Measurements from ENCODE around the gene SMAD9. TPM values are rescaled to one million over a fixed set of nuclear protein-coding genes. Genes with fewer than 3 reads are reported as not detected.

Gene SMAD9
- total and polyA plus RNA-seq, 2 donors (not counting 1 experiment from before 2014, with no cell fraction given): 3.5 to 4.8 TPM

GRCh38 chr13:36910545-36910944 lies 9.5 kb downstream of the SMAD9 start:
- Histone ChIP-seq H4K20me1 (ENCODE audit: control insufficient read depth, extremely low read depth, insufficient read depth, low read length) (no peaks in the 10 kb centered on the region), H3K36me3 (ENCODE audit: control insufficient read depth, insufficient read depth, low read length) (no peaks in the 10 kb centered on the region), H3K27me3 (ENCODE audit: control insufficient read depth, insufficient read depth, low read length) (no peaks in the 10 kb centered on the region), H3K4me1 (ENCODE audit: control insufficient read depth, extremely low read depth, insufficient read depth, low read length) (no peaks in the 10 kb centered on the region), H3K9ac (ENCODE audit: insufficient read depth, low read length) (no peak overlapping the region), H3K9me3 (ENCODE audit: control insufficient read depth, insufficient read depth, low read depth, low read length) (no peaks in the 10 kb centered on the region), H2AFZ (ENCODE audit: low read length) (no peak overlapping the region), H3K27ac (ENCODE audit: insufficient read depth, low read length) (no peak overlapping the region), H3K4me3 (replicated peaks in 1 of 4; ENCODE audit: control extremely low read depth in 1 of 4, insufficient read depth in 1 of 4, low read depth in 3 of 4, low read length in 4 of 4) (no peak overlapping the region), H3K4me2 (ENCODE audit: extremely low read depth, insufficient read depth, low read length) (no peak overlapping the region), H3K79me2 (ENCODE audit: control insufficient read depth, insufficient read depth, low read length) (no peaks in the 10 kb centered on the region)
- no peak for TF ChIP-seq EZH2 (IDR thresholded peaks at IDR 0.05; ENCODE audit: low read length, missing control alignments)
- no peak for TF ChIP-seq CTCF (conservative IDR thresholded peaks at IDR 0.05 in 1 of 2, IDR thresholded peaks at IDR 0.05 in 1 of 2; ENCODE audit: low read depth in 1 of 2, low read length in 2 of 2)
- DNase-seq (ENCODE audit: low read depth in 2 of 2): no peak

DNA sequence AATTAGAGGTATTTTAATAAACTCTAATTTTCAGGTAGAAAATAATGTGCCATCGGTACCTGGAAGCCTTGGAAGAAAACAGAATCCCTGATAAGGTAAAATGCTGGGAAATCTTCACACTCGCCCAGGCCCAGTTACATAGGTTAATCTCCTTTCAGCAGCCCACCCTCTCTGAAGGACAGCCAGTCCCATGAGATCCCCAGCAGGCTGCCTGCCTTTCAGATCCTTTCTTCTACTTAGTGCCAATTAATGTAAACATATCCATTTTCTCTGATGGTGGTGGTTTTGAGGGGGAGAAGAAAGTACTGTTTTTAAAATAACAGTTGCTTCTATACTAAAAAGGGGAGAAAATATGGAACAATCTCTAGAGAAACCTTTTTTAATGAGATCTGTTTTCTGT lies 12.2 kb downstream of the SMAD9 start:
- TF ChIP-seq EZH2 (IDR thresholded peaks at IDR 0.05; ENCODE audit: low read length, missing control alignments) (no peak), CTCF (conservative IDR thresholded peaks at IDR 0.05 in 1 of 2, IDR thresholded peaks at IDR 0.05 in 1 of 2; ENCODE audit: low read depth in 1 of 2, low read length in 2 of 2) (no peak)
- Histone ChIP-seq H3K4me1 (ENCODE audit: control insufficient read depth, extremely low read depth, insufficient read depth, low read length) (no peaks in the 10 kb centered on the region), H4K20me1 (ENCODE audit: control insufficient read depth, extremely low read depth, insufficient read depth, low read length) (no peaks in the 10 kb centered on the region), H2AFZ (ENCODE audit: low read length) (no peak overlapping the region), H3K36me3 (ENCODE audit: control insufficient read depth, insufficient read depth, low read length) (no peaks in the 10 kb centered on the region), H3K27ac (ENCODE audit: insufficient read depth, low read length) (no peak overlapping the region), H3K79me2 (ENCODE audit: control insufficient read depth, insufficient read depth, low read length) (no peaks in the 10 kb centered on the region), H3K9me3 (ENCODE audit: control insufficient read depth, insufficient read depth, low read depth, low read length) (no peaks in the 10 kb centered on the region), H3K27me3 (ENCODE audit: control insufficient read depth, insufficient read depth, low read length) (no peaks in the 10 kb centered on the region), H3K4me3 (replicated peaks in 1 of 4; ENCODE audit: control extremely low read depth in 1 of 4, insufficient read depth in 1 of 4, low read depth in 3 of 4, low read length in 4 of 4) (no peak overlapping the region), H3K9ac (ENCODE audit: insufficient read depth, low read length) (no peak overlapping the region), H3K4me2 (ENCODE audit: extremely low read depth, insufficient read depth, low read length) (no peak overlapping the region)
- DNase-seq (ENCODE audit: low read depth in 2 of 2): no peak

DNA sequence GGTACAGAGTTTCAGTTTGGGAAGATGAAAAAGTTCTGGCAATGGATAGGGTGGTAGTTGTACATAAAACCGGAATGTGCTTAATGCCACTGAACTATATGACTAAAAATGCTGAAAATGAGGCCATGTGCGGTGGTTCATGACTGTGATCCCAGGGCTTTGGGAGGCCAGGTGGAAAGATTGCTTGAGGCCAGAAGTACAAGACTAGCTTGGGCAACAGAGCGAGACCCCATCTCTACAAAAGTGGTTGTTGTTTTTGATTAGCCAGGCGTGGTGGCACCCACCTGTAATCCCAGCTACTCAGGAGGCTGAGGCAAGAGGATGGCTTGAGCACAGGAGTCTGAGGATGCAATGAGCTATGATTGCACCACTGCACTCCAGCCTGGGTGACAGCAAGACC lies 12.8 kb downstream of the SMAD9 start:
- Histone ChIP-seq H3K9me3 (ENCODE audit: control insufficient read depth, insufficient read depth, low read depth, low read length) (no peaks in the 10 kb centered on the region), H3K9ac (ENCODE audit: insufficient read depth, low read length) (no peak overlapping the region), H3K4me2 (ENCODE audit: extremely low read depth, insufficient read depth, low read length) (no peak overlapping the region), H3K4me3 (replicated peaks in 1 of 4; ENCODE audit: control extremely low read depth in 1 of 4, insufficient read depth in 1 of 4, low read depth in 3 of 4, low read length in 4 of 4) (no peak overlapping the region), H2AFZ (ENCODE audit: low read length) (no peak overlapping the region), H4K20me1 (ENCODE audit: control insufficient read depth, extremely low read depth, insufficient read depth, low read length) (no peaks in the 10 kb centered on the region), H3K4me1 (ENCODE audit: control insufficient read depth, extremely low read depth, insufficient read depth, low read length) (no peaks in the 10 kb centered on the region), H3K27ac (ENCODE audit: insufficient read depth, low read length) (no peak overlapping the region), H3K36me3 (ENCODE audit: control insufficient read depth, insufficient read depth, low read length) (no peaks in the 10 kb centered on the region), H3K27me3 (ENCODE audit: control insufficient read depth, insufficient read depth, low read length) (no peaks in the 10 kb centered on the region), H3K79me2 (ENCODE audit: control insufficient read depth, insufficient read depth, low read length) (no peaks in the 10 kb centered on the region)
- TF ChIP-seq CTCF (conservative IDR thresholded peaks at IDR 0.05 in 1 of 2, IDR thresholded peaks at IDR 0.05 in 1 of 2; ENCODE audit: low read depth in 1 of 2, low read length in 2 of 2): no peak
- no peak for TF ChIP-seq EZH2 (IDR thresholded peaks at IDR 0.05; ENCODE audit: low read length, missing control alignments)
- no peak for DNase-seq (ENCODE audit: low read depth in 2 of 2)
